BJ (cell line): ENCODE data around the gene TNS1. TPM values are rescaled to one million over a fixed set of nuclear protein-coding genes. Genes with fewer than 3 reads are reported as not detected.

Experiments used
- CTCF ChIA-PET: fragments of 350-600 bp; formaldehyde crosslinking; extraction: SDS; loops from one replicate; lab custom pipeline; 2021; ENCODE audit warnings: antibody characterized with exemption, inconsistent platforms; lab: Yijun Ruan, JAX
- POLR2A ChIA-PET: fragments of 300-600 bp; sonication (Branson Sonifier 250); formaldehyde crosslinking; extraction: SDS; loops from one replicate; lab custom pipeline; 2021; ENCODE audit warnings: antibody characterized with exemption; lab: Charles Lee
- DNase-seq: peaks from one replicate; pipeline ENCODE4 v3.0.0-alpha.2; 2011; ENCODE audit warnings: low read depth
- H3K27me3 ChIP-seq: 2 replicates; pipeline ENCODE4 v1.6.0; 2011; ENCODE audit warnings: low read length; ENCODE audit not compliant: control insufficient read depth, insufficient read depth
- H3K36me3 ChIP-seq: 2 replicates; pipeline ENCODE4 v1.5.1; 2011; ENCODE audit warnings: low read length; ENCODE audit not compliant: control insufficient read depth, insufficient read depth
- H3K4me3 ChIP-seq: 2 replicates; pipeline ENCODE4 v1.5.1; 2011; ENCODE audit warnings: low read depth, mild to moderate bottlenecking, control low read depth, low read length
- polyA plus RNA-seq: library from polyadenylated mRNA; depleted of rRNA; stranded (reverse); fragments of >200 nt; gene quantifications from 2 replicates; pipeline ENCODE4 v1.2.3, GENCODE V29; 2011
- TF ChIP-seq, protein P1 (sequence below): IDR thresholded peaks from 2 replicates; pipeline ENCODE4 v1.5.1; 2011; ENCODE audit warnings: low read depth, mild to moderate bottlenecking, control low read depth, inconsistent platforms, low read length, moderate library complexity; ENCODE audit not compliant: insufficient read depth

The TNS1 gene
- polyA plus RNA-seq, 1 experiment = 35.6 TPM

DNA sequence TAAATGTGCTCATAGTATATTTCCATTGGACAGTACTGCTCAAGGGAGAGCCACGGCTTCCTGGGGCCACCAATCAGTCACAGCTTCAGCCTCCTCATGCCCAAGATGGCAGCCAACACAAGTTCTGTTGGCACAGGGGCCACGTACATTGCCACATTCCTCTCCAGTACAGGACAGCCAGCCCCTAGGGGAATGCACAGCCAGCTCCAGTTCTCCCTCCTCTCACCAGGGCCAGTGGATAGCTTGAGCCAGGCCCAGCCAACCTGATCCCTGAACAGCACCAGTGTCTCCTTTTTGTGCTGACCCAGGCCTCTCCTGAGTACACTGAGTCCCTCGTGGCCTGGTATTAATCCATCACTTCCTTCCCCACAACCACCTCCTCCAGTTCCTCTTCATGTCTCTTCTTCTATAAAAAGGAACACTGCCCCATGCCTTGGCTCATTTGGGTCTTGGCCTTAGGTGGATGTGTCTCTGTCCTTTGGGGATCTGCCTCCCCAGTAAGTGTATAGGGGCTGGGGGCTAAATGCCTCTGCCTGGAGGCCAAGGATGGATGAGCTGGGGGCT, 168.7 kb downstream of the TNS1 start:
- Histone ChIP-seq H3K36me3 (peaks cover 47% of the 10 kb centered on the region), H3K4me3 (no peak overlapping the region), H3K27me3 (no peaks in the 10 kb centered on the region)
- ChIA-PET CTCF (interaction anchor here (0.6 kb wide), 1 partner anchor 56 kb away, joined by 3 read pairs; no protein-coding TSS in a partner anchor), POLR2A (no interaction called here)
- TF ChIP-seq, protein P1, sequence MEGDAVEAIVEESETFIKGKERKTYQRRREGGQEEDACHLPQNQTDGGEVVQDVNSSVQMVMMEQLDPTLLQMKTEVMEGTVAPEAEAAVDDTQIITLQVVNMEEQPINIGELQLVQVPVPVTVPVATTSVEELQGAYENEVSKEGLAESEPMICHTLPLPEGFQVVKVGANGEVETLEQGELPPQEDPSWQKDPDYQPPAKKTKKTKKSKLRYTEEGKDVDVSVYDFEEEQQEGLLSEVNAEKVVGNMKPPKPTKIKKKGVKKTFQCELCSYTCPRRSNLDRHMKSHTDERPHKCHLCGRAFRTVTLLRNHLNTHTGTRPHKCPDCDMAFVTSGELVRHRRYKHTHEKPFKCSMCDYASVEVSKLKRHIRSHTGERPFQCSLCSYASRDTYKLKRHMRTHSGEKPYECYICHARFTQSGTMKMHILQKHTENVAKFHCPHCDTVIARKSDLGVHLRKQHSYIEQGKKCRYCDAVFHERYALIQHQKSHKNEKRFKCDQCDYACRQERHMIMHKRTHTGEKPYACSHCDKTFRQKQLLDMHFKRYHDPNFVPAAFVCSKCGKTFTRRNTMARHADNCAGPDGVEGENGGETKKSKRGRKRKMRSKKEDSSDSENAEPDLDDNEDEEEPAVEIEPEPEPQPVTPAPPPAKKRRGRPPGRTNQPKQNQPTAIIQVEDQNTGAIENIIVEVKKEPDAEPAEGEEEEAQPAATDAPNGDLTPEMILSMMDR = no peak
- DNase-seq = no peak

DNA sequence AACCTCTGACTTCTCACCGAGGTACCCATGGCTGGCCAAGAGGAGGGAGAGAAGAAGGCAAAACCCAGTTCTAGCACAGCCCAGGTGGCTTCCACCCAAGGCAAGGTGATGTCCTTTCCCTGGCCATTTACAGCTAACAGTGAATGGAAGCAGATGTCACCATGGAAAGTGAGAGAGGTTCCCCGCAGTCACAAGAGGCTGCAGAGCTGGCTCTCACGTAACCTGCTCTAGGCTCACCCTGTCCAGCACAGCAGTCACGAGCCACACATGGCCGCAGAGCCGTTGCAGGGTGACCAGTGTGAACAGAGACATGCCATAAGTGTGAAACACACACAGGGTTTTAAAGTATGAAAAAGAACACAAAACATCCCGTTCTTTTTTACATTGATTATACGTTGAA, 169.4 kb downstream of the TNS1 start:
- ChIA-PET POLR2A (no interaction called here), CTCF (interaction anchor here (0.9 kb wide), 1 partner anchor 48 kb away, joined by 4 read pairs; no protein-coding TSS in a partner anchor)
- DNase-seq = no peak
- Histone ChIP-seq H3K4me3 (no peak overlapping the region), H3K27me3 (no peaks in the 10 kb centered on the region), H3K36me3 (peaks cover 45% of the 10 kb centered on the region)
- TF ChIP-seq, protein P1 = no peak

DNA sequence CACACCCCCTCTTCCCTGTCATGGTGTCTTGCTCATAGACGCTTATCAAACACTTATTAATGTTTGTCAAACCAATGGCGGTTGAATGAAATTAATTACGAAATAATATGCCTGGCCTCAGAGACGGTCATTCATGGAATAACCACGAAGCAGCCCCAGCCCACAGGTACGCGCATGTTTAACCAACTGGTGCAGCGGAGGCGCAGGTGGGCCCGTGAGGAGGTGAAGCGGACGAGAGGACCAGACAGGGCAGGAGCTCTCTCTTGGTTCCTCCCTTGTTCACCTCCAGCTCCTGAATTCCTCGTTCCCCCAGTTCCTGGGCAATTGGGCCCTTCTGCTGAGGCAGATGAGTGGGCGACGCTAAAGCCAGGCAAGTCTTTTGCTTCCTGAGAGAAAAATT, 169.8 kb downstream of the TNS1 start:
- Histone ChIP-seq H3K4me3 (no peak overlapping the region), H3K36me3 (peaks cover 48% of the 10 kb centered on the region), H3K27me3 (no peaks in the 10 kb centered on the region)
- CTCF ChIA-PET = interaction anchor here (0.9 kb wide), 1 partner anchor 47 kb away, joined by 4 read pairs; no protein-coding TSS in a partner anchor
- TF ChIP-seq, protein P1 = no peak
- no peak for DNase-seq
- POLR2A ChIA-PET = no interaction called here

DNA sequence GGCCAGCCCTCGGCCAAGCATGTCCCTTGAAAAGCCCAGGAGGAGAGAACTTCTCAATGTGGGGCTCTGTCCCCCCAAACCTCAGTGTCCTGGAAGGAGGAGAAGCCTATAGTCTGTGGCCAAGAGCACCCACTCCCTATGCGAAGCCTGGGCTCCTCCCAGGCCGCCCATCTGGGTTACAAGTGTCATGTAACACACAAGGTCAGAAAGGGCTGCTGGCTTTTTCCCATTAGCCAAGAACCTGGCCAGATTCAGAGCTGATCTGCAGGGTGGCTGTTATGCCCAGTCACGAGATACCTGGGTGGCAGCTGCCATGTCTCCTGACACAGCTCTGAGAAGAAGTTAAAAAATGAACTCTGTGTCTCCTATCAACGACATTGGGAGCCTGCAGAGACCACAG, 170.7 kb downstream of the TNS1 start:
- ChIA-PET CTCF (no interaction called here), POLR2A (no interaction called here)
- Histone ChIP-seq H3K36me3 (peaks cover 49% of the 10 kb centered on the region), H3K4me3 (no peak overlapping the region), H3K27me3 (no peaks in the 10 kb centered on the region)
- TF ChIP-seq, protein P1 = no peak
- no peak for DNase-seq

DNA sequence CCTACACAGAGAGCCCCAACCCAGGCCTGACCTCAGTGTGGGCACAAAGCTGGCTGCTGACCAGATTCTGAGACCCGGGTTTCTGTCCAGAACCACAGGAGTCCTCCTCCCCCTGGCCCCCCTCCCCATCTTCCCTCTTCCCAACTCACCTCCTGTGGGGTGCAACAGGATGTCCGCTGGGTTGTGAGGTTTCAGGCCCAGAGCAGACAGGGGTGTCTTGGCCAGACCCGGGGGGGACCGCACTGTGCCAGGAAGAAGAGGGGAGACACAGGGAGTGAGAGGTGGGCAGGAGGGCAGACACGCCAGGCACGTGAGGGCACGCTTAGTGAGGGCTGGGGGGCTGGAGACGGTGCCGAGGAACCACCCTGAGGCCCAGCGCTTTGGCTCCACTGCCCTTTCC, 171.5 kb downstream of the TNS1 start:
- no peaks in the 10 kb centered on the region for H3K27me3 ChIP-seq
- POLR2A ChIA-PET = no interaction called here
- H3K4me3 ChIP-seq = no peak overlapping the region
- TF ChIP-seq, protein P1 = no peak
- no peak for DNase-seq
- CTCF ChIA-PET = interaction anchor here (0.6 kb wide), 1 partner anchor 435 kb away, joined by 4 read pairs; no protein-coding TSS in a partner anchor
- H3K36me3 ChIP-seq = peaks cover 53% of the 10 kb centered on the region
